GM19099 (cell line): ENCODE data around the gene MAP2K2.

ENCODE experiments used
- POLR2A ChIP-seq: IDR thresholded peaks from 3 replicates; pipeline ENCODE4 v1.6.1; 2011; ENCODE audit warnings: low read depth; ENCODE audit not compliant: insufficient read length; ENCODE audit errors: extremely low read depth

Gene MAP2K2

DNA sequence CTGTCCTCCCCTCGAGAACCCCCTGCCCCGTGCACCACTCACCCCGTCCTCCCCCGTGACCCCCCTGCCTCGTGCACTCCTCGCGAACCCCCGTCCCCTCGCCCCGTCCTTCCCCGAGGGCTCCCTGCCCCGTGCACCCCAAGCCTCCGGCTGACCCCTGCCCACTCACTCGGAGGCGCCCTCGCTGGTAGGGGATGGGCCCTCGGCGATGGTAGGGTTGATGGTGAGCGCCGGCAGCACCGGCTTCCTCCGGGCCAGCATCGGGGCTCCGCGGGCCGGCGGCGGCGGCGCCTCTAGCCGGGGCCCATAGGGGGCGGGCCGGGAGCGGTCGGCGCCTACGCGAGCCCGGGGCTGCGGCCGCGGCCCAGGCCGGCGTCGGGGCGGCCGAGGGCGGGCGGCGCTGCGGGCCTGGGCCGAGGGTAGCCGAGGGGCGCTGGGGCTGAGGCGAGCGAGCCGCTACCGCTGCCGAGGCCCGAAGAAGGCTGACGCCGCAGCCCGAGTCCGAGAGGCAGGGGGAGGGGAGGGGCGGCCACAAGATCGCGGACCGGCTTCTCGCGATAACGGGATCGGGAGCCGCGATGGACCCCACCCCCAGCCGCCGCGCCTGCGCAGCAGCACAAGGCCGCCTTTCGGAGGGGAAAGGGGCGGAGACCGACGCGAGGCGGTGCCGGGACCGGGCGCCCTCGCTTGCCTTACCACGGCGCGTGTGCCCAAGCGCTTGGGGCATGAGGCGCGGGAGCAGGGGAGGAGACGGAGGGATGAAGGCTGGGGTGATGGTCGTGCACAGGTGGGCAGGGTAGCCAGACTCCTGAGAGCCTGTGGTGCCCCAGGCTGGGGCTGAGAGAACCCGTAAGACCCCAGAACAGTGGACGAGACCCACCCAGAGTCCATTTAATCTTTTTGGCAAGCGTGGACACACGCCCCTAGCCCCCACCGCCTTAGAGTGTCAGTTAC lies at the start of gene MAP2K2:
Gene MAP2K2 (minus strand): TSS at position 508 of the 954 bp plus-strand sequence. CDS start 247 bp downstream, at position 261.
- TF ChIP-seq POLR2A = peak; percentile 86

DNA sequence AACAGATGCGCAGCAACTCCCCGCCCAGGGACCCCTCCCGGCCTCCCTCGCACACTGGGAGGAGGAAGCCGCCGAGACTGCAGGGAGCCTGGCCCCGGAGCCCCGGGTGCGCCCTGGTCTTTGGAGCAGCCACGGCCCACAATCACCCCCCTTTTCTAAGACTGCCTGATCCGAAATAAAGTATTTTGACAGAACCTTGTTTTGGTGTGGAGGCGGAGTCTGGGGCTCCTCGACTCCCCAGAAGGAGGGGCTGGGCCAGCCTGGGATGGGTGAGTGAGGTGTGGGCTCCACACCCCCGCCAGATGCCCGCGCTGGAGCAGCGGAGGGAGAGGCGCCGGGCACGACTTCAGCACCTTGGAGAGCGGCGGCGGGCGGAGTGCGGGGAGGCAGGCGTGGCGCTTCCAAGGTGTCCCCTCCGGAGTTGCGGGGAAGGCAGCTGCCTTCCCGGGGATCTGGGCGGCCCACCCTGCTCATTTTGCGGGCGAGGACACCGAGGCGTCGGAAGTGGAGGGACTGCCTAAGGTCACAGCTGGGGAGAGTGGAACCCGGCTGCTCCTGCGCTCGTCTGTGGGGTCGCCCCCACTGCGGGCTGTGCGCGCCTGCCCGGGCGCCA lies 49.0 kb upstream of the MAP2K2 start:
- TF ChIP-seq POLR2A = no peak

DNA sequence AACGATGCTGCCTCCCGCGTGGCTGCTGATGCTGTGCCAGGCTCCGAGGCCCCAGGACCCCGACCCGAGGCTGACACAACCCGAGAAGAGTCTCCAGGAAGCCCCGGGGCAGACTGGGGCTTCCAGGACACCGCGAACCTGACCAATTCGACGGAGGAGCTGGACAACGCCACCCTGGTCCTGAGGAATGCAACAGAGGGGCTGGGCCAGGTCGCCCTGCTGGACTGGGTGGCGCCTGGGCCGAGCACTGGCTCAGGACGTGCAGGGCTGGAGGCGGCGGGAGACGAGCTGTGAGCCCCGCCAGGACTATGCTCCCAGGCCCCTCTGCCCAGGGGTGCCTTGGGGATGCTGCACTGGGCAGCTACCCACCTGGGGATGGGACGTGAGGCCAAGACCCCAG lies 47.8 kb upstream of the MAP2K2 start:
- no peak for TF ChIP-seq POLR2A

DNA sequence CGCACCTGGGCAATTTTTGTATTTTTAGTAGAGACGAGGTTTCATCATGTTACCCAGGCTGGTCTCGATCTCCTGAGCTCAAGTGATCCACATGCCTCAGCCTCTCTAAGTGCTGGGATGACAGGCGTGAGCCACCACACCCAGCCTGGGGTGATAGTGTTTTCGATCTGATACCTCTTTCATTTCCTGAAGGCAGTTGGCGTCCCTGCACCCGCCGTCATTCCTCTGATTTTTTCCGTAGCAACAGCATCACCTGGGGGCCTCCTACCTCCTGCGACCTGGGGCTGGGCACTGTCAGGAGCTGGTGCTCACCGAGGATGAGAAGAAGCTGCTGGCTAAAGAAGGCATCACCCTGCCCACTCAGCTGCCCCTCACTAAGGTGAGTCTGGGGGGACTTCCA lies 40.3 kb upstream of the MAP2K2 start:
- TF ChIP-seq POLR2A = no peak

DNA sequence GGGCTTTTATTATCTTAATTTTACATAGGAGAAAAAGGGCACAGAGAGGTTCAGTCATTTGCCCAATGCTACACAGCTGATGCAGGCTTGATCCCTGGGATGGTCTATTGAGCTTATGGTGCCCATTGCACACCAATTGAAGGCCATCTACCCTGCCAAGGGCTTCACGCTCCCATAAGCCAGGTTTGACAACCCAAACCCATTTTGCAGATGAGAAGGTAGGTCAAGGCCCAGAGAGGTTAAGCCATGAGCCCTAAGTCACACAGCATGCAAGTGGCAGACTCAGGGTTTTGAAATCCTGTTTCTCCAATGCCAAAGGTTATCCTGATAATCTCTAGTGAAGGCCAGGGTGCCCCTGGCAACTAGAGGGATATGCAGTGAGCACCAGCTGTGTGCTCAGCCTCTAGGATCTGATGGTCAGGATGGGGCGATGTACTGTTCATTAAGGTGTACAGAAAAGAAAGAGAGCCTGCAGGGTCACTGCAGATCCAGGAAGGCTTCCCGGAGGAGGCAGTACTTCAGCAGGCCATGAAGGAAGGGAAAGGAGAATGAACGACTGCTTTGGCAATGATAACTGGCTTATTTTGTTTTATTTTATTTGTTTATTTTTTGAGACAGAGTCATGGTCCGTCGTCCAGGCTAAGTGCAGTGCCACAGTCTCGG lies 37.6 kb upstream of the MAP2K2 start:
- no peak for TF ChIP-seq POLR2A

DNA sequence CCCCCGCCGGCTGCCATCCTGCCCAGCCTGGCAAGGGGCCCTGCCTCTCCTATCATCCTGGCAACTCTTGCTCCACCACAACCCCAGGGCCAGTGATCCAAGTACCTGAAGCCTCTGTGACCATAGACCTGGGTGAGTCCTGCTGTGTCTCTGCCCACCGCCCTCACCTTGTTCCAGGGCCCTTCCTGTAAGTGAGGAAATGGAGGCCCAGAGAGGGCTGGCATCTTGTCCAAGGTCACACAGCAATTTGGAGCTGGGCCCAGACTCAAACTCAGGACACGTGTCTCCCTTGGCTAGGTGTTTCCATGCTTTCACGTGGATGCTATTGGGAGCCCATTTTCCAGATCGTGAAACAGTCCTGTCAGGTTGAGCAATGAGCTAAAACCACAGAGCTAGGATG lies 33.2 kb upstream of the MAP2K2 start:
- no peak for TF ChIP-seq POLR2A

DNA sequence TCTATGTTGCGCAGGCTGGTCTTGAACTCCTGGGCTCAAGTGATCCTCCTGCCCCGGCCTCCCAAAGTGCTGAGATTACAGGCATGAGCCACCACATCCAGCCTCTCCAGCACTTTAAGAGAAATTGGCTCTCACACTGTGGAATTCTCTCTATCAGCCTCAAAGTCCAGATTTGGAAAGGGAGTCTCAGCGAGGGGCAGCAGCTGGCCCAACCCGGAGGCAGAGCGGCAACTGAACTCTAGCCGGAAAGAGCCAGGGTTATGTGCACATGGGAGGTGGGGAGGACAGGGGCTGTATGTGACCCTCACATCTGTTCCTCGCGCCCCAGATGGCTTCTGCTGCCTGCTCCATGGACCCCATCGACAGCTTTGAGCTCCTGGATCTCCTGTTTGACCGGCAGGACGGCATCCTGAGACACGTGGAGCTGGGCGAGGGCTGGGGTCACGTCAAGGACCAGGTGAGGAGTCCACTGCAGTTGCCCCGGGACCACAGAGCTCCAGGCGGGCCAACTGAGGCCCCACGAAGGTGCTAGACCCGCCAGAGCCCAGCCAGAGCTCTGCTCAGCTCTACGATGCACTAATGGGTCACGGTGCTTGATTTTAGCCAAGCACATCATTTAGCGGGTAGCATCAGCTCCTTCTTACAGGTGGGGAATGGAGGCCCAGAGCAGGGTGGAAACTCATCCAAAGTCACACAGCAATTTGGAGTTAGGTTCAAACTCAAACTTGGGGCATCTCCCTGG lies 30.8 kb upstream of the MAP2K2 start:
- TF ChIP-seq POLR2A = no peak

DNA sequence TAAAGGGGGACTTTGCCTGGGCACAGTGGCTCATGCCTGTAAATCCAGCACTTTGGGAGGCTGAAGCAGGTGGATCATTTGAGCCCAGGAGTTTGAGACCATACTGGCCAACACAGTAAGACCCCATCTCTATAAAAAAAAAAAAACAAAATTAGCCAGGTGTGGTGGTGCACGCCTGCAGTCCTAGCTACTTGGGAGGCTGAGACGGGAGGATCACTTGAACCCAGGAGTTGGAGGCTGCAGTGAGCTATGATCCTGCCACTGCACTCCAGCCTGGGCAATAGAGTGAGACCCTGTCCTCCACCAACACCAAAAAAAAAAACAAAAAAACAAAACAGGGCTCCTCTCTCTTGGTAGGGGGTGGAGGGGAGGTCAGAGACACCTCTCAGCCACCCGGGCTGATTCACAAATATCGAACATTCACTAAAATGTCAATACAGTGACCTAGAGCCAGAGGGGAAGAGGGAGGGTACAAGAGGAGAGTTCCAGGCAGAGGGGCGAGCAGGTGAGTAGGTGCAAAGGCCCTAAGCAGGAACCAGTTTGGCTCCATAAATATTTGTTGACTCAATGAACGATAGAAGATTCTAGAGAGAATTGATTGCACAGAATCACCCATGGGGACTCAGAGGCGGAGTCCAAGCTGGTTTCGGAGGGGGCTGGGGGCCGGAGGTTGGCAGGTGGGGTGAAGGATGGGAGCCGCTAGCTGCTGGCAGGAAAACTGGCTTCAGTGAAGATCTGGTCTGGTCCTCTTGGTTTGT lies 28.5 kb upstream of the MAP2K2 start:
- no peak for TF ChIP-seq POLR2A

DNA sequence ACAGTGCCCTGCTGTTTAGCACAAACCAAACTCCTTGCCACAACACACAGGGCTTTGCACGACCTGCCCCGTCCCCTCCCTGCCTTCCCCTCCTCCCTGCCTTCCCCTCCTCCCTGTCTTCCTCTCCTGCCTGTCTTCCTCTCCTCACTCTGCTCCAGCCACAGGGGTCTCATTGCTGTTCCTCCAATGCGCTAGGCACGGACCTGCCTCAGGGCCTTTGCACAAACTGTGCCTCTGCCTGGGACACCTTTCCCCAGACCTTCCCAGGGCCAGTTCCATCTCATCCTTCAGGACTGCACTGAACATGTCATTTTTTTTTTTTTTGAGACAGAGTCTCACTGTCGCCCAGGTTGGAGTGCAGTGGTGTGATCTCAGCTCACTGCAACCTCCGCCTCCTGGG lies 27.7 kb upstream of the MAP2K2 start:
- TF ChIP-seq POLR2A = no peak

DNA sequence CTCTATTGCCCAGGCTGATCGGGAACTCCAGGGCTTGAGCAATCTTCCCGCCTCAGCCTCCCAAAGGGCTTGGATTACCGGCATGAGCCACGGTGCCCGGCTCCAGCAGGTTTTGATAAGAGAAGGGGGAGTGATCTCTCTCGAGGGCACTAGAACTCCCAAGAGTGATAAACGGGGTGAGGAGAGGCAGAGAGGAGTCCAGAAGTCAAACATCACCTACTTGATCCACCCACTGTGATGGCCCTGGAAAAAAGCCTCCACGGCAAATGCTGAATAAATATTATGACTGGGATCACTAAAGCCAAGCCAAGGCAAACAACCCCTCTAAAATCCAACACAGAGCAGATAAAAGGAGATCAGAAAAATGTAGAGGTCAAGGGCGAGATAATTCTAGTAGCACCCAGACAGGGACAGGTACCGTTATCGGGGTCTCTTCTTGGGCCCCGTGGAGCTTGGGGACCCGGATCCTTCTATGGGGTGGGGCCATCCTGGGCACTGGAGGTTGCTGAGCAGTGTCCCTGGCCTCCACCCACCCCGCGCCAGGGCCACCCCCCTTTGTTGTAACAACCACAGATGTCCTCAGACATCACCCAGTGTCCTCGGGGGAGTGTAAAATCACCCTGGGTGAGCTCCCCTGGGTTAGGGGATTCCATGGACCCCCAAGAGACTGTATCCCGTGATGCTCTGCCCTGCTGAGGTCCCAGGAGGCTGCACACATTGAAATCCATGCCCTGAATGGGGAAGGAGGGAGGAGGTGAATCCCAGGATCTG lies 25.8 kb upstream of the MAP2K2 start:
- no peak for TF ChIP-seq POLR2A

DNA sequence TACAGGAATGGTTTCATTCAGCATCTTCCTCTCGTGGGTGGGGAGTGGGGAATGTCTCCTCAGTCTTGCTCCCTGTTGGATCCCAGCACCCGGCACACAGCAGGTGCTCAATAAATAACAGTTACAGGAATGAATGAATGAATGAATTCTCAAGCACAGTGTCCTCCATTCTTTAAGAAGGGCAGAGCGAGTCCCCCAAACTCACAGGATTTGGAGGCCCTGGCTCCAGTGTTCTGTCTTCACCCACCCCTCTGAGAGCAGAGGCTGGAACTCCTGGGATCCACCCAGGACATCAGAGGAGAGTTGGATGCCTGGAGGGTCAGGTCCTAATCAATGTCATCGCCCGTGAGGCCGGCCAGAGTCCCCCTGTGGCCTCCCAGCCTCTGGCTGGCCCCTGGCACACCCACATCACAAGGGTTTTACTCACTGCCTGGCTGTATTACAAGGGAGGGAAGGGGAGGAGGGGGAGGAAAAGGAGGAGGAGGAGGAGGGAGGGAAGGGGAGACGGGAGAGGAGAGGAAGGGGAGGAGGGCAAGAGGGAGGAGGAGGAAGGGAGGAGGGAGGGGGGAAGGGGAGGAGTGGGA lies 20.8 kb upstream of the MAP2K2 start:
- TF ChIP-seq POLR2A = no peak

DNA sequence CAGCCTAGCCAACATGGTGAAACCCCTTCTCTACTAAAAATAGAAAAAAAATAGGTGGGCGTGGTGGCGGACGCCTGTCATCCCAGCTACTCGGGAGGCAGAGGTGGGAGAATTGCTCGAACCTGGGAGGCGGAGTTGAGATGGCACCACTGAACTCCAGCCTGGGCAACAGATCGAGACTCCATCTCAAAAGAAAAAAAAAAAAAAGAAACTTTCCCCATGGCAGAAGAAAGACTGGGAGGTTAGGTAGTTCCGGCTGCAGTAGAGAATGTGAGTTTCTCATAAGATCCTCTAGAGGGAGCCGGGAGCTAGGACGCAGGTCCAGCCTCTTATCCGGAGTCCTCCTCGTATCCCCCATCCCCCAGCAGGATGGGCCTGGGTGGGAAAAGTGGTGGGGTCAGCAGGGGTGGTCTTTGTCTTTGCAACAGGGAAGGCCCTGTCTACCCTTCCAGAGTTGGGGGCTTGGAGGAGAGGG lies 16.4 kb upstream of the MAP2K2 start:
- no peak for TF ChIP-seq POLR2A

DNA sequence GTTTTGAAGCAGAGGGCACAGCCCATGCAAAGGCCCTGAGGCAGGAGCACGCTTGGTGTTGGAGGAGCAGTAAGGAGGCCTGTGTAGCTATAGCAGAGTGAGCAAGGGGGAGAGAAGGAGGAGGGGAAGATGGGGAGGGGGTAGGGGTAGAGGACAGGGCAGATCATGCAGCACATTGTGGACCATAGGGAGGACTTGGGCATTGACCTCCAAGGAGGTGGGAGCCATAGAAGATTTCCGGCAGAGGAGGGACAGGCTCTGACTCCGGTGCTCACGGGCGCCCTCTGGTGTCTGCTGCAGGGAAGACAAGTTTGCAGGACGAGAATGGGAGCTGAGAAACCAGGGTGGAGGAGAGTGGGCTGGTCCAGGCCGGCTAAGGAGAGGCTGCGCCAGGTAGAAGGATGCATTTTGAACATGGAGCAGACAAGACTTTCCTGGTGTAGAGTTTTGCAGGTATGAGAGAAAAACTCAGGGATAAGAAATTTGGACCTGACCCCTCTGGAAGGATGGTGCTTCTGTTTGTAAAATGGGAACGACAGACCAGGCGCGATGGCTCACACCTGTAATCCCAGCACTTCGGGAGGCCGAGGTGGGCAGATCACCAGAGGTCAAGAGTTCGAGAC lies 15.8 kb upstream of the MAP2K2 start:
- TF ChIP-seq POLR2A = no peak

DNA sequence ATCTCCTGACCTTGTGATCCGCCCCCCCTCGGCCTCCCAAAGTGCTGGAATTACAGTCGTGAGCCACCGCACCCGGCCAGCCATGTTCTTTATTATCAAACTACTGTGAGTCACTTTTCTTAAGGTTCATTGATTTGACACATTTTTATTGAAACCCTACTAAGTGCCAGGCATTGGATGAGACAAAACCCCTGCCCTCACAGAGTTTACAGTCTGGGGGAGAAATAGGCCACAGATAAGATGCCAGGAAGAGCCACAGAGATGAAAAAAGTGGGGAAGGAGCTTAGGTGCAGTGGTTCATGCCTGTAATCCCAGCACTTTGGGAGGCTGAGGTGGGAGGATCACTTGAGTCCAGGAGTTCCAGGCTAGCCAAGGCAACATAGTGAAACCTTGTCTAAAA lies 14.5 kb upstream of the MAP2K2 start:
- TF ChIP-seq POLR2A = no peak
